Measurements from ENCODE around the gene VIM.

Gene VIM

DNA sequence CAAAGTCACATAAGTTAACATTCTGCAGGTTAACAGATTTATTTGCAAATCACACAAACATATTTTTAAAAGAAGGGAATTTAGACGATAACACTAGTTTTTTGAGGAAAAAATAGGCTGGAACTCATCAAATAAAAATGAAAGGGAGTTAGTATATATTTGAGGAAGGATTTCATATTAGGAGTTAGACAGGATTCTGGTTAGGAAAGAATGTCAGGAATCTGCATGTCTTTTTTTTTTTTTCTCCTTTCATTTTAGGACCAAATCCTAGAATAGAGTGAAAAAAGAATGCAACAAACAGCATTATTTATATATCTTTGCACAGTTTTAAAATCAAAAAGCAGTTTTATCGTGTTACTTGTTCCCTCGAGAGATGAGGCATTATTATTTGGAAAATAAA is 17.7 kb upstream of the VIM start:
- no peak for DNase-seq

DNA sequence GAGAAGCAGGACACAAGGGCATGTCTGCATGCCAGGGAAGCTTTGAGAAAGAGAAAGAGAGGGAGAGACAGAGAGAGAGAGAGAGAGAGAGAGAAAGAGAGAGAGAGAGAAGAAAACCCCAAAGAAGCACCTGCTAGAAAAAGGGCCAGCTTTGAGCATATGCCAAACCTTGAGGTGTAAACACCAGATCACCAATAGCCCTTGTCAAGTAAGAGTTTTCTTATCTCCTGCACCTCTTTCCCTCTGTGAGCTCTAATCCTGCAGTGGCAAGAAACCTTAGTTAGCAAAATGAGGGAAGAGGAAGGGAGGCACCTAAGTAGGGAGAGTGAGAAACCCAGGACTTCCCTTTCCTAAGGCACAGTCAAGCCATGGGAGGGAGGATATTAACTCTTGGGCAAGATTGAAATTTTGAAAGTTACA is 15.2 kb upstream of the VIM start:
- no peak for DNase-seq

DNA sequence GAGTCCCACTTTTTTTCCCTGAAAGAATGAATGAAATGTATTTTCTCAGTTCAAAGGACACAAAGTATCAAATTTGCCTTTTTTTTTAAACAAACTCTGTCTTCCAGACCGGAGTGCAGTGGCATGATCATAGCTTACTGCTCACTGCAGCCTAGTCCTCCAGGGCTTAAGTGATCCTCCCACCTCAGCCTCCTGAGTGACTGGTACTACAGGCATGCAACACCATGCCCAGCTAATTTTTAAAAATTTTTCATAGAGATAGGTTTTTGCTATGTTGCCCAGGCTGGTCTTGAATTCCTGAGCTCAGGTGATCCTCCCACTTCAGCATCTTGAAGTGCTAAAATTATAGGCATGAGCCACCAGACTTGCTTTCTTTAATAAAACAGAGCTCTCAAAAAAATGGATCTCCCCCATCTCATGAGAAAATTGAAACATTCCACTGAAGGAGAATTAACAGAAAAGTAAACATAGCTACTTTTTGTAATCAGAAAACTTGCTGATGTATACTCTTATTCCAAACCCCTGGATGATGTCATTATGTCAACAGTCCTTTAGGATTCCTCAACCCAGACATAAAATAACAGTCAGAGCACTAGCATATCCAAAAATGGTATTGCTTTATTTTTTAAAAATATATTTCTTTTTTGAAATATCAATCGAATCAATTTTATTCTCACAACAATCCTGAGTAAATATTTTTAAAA is 14.2 kb upstream of the VIM start:
- peak; percentile 44 for DNase-seq

DNA sequence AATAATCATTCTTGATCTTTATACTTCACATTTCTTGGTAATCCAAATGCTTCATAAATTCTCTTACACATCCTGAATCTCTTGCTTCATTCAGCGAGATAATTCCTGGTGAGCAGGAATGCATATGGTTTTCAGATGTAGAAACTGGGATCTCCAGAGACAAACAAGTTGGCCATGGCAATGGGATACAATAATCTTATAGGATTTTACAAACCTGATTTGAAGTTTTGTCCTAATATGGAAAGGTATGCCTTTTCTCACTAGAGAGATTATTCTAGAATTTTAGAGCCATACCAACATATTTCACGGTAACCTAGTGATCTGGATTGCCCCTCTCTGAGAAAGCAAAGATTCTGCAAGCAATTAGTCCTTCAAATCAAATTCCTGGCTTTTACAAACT is 13.5 kb upstream of the VIM start:
- no peak for DNase-seq

DNA sequence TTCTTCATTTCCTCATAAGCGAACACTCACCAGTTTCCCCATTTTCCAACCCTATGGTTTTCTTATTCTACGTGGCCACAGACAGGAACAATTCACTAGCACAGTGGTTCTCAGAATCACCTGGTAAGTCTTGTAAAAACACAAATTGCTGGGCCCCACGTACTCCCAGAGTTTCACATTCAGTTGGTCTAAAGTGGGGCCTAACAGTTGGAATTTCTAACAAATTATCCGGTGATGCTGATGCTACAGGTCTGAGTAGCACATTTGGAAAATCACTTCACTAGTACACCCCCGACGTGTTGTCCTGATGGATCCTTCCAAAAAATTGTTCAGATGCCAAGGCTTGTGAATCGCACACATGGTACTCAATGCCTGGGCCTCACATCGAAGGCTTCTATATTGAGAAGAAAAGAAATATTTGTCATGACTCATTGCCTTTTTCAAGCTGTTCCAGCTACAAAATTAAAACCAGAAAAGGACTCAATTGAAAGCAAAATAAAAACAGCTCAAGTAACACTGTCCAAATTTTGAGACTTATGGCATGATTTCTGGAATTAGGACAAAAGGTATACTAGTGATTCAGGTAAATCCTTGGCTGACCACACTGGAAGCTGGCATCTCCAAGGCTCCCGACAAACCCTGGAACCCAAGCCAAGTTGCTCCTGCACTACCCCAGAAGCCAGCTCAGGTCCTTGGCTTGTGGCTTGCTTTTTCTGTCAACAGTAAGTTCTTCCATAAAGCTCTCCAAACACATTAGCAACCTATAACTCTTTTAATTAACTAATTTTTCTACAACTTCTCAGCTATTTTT is 12.9 kb upstream of the VIM start:
- peak; percentile 84 for DNase-seq

DNA sequence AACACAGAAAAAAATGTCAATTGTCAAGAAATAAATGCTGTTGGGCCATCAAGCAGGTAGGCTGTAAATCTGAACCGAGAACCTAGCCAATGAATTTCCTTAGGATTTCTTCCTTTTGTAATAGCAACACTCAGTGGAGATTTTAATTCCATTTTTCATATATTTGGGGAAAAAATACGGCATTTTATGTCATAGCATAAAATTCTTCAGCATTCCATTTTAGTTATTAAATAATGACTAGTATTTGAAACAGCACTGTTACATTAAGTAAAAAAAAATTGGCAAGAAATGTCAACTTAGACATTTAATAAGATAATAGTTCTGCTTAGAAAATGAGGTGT is 12.3 kb upstream of the VIM start:
- no peak for DNase-seq

DNA sequence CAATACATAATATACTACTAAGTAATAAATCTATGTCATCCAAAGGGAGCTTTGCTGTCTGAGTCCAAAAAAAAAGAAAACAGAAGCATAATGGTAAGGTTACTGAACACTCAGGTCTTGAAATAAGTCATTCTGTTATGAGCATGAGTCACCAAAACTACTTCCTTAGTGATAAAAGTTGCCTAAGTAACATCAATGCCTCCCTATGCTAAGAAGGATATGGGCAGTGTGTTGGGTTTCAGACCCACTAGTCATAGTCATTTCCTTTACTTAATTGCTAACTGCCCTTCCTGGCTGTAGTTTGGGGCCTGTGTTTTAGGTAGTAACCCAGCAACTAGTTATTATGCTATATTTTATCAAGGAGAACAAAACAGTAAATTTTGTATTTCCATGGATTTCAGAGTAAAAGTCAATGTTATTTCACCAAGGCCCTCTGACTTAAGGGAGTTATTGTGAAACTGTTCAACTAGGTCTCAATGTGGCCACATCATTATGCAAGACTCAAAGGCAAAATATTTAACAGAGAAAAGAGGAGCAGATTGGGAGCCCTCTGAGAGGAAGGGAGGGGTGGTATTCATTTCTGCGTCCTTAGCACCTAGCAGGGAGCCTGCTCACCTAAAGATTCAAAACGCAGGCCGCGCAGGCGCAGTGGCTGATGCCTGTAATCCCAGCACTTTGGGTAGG is 11.7 kb upstream of the VIM start:
- peak; percentile 93 for DNase-seq

DNA sequence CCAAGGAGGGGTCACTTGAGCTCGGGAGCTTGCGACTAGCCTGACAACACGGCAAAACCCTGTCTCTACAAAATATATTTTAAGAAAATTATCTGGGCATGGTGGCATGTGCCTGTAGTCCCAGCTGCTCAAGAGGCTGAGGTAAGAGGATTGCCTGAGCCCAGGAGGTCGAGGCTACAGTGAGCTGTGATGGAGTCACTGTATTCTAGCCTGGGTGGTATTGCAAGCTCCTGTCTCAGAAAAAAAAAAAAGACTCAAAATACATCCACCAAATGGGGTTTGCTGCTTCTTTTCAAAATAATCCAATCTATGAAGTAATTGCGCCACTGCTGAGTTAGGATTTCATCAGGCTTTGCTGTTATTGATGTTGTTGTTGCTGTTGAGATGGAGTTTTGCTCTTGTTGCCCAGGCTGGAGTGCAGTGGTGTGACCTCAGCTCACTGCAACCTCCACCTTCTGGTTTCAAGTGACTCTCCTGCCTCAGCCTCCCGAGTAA is 11.1 kb upstream of the VIM start:
- DNase-seq, result no peak

DNA sequence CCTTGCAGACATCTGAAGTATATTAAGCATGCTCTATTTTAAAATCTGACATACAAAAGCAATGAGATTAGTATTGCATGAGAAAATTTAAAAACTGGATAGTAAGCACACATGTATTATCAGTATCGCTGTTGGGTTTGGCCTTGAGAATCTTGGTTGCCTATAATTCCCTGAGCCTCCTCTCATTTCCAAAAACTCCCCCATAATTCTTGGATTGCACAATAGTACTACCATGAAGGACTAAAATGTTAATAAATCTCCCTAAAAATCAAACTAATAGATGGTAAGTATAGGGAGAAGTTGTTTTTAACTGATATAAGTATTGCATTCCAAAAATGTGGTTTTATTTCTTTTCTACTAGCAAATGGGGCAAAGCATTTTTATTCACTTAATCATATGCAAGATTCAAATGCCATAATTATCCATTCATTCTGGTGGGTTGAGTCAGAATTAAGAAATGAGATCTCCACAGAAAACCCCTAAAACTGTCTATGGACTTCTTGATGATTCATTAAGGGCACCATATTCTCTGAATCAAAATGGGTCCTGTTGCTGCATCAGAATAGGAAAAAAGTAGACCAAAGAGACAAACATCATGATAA is 10.3 kb upstream of the VIM start:
- DNase-seq, result peak; percentile 61

DNA sequence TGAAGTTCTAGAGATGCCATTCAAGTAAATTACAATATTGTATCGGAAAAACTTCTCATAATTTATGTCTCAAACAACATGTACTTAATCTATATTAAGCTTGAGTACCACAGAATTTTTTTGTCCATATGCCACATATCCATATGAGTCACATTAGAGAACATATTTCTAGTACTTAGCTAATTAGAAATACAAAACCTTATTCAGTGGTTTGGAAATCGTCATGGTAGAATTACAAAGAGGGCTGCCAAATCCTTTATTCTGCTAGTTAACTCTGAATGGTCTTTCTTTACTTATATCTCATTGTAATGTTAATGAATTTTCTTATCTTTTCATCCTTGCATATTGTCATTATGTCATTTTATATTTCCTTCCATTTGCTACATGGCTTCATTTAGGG is 9.0 kb upstream of the VIM start:
- peak; percentile 54 for DNase-seq

DNA sequence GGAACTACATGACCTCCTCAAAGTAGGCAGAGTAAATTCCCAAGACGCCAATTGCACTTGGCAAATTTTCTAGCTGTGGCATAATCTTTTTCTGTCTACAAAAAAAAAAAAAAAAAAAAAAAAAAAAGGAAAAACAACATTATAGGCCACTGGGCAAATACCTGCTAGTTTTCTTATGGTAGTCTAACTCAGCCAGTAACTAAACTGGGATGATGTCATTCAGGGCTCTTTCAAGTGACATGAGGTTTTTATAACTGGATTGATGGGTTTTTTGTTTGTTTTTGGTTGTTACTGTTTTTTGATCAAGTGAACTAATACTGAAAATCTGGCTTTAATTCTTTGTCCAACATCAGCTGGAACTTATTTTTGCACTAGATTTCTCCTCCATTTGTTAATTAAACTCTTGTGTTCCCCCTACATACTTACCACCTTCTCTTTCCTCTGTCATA is 7.4 kb upstream of the VIM start:
- no peak for DNase-seq

DNA sequence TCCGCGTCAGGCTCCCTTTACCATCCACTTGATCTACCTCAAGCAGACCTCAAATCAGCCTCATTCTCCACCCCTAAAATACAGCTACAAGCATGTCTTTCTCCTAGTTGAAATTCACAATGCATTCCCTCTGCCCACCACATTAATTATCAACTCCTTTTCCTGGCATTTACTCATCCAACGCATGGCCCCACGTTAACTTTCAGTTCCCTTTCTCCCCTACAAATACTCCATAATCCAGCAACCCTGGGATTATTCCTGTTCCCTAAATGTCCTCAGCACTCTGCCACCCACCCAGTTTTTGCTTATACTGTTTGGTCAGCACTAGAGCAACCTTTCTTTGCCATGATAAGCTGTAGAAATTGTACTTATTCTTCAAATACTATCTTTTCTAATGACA is 5.7 kb upstream of the VIM start:
- no peak for DNase-seq

DNA sequence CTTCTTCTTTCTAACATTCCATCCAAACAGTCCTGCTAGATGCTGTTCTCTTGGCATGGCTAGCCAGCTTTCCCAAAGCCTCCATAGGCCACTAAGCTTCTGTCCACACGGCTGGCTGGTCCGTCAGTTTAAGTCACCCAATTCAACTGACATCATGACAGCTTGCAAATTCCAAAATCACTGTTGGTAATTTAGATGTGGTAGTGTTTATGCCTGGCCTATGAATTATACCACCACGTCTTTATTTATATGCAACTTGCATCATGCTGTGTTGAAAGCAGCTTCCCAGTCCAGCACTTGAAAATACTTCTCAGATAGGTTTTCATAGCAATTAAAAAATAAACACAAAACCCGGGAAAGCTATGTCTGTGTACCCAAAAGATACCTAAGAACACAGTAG is 2.2 kb upstream of the VIM start:
- no peak for DNase-seq

DNA sequence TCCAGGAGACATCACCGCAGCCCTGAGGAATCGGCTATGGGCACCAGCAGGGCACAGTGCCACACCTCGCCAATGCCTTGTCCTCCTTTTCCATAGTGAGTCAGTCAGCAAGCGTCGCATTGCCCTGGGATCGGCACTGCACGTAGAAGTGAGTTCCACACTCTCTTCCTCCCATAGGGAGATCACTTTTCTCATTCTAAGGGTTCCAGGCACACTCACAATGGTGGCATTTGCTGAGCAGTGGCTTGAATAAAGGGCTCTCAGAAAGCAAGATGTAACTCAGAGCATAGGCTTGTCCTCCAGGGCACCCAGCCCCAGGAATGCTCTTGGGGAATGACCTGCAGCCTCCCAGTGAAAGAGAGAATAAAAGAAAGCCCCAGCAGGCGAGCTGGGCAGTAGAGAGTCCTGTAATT is 1.1 kb upstream of the VIM start:
- no peak for DNase-seq

DNA sequence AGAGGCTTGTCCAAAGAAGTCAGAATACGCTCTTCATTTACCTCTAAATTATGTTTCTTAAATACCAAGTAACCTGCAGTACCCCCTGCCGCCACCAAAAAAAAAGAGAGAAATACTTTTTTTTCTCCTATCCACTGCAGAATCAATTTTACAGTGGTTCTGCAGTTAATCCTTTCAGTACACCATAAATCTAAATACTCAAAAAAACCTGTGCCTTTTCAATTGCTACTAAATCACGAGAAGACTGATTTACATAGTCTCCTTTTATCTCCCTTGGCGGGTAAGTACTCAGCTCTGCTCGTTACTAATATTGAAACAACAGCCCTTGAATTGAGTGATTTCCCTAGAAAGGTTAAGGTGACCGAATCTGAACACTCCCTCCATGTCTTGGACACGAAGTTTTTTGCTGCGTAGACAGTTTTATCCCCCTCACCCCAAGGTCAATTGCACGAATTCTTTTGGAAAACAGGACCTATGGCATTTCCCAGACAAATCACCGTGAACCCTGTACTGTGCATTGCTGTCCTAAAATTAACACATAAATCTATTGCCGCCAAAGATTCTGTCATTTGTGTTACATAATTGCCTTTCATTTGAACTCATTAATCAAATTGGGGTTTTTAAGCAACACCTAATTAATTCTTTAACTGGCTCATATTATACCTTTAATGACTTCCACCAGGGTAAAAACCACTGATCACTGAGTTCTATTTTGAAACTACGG is 512 bp upstream of the VIM start:
- DNase-seq, result no peak

DNA sequence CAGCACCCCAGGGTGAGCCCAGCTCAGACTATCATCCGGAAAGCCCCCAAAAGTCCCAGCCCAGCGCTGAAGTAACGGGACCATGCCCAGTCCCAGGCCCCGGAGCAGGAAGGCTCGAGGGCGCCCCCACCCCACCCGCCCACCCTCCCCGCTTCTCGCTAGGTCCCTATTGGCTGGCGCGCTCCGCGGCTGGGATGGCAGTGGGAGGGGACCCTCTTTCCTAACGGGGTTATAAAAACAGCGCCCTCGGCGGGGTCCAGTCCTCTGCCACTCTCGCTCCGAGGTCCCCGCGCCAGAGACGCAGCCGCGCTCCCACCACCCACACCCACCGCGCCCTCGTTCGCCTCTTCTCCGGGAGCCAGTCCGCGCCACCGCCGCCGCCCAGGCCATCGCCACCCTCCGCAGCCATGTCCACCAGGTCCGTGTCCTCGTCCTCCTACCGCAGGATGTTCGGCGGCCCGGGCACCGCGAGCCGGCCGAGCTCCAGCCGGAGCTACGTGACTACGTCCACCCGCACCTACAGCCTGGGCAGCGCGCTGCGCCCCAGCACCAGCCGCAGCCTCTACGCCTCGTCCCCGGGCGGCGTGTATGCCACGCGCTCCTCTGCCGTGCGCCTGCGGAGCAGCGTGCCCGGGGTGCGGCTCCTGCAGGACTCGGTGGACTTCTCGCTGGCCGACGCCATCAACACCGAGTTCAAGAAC is 1.1 kb downstream of the VIM start:
- DNase-seq, result peak; percentile 65

DNA sequence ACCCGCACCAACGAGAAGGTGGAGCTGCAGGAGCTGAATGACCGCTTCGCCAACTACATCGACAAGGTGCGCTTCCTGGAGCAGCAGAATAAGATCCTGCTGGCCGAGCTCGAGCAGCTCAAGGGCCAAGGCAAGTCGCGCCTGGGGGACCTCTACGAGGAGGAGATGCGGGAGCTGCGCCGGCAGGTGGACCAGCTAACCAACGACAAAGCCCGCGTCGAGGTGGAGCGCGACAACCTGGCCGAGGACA is 1.6 kb downstream of the VIM start:
- no peak for DNase-seq

DNA sequence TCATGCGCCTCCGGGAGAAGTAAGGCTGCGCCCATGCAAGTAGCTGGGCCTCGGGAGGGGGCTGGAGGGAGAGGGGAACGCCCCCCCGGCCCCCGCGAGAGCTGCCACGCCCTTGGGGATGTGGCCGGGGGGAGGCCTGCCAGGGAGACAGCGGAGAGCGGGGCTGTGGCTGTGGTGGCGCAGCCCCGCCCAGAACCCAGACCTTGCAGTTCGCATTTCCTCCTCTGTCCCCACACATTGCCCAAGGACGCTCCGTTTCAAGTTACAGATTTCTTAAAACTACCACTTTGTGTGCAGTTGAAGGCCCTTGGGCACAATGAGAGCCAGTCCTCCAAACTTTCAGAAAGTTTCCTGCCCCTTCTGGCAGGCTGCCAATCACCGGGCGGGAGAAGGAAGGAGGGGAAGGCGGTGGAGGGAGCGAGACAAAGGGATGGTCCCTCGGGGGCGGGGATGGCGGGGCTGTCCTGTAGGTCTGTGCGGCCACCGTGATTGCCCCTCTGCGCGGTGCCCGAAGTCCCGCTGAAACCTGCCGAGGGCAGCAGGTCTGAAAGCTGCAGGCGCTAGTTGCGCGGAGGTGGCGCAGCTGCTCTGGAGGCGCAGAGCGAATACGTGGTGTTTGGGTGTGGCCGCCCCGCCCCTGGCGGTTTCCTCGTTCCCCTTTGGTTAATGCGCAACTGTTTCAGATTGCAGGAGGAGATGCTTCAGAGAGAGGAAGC is 2.1 kb downstream of the VIM start:
- DNase-seq, result no peak

DNA sequence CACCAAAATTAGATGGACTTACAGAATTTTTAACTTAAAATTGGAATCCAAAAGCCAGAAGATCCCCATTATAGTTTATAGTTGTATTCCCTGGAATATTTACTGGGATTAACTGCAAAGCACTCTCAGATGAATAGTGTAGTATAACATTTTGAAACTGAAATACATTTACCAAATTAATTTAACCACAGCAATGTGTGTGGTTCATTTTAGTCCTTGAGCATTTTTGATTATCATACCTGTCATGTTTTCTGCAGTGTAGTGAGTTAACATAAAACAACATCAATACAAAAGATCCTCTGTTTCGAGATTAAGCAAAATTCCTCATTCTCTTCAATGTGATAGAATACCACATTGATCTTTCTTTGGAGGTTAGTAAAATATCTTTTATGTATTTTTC is 3.7 kb downstream of the VIM start:
- DNase-seq, result no peak

DNA sequence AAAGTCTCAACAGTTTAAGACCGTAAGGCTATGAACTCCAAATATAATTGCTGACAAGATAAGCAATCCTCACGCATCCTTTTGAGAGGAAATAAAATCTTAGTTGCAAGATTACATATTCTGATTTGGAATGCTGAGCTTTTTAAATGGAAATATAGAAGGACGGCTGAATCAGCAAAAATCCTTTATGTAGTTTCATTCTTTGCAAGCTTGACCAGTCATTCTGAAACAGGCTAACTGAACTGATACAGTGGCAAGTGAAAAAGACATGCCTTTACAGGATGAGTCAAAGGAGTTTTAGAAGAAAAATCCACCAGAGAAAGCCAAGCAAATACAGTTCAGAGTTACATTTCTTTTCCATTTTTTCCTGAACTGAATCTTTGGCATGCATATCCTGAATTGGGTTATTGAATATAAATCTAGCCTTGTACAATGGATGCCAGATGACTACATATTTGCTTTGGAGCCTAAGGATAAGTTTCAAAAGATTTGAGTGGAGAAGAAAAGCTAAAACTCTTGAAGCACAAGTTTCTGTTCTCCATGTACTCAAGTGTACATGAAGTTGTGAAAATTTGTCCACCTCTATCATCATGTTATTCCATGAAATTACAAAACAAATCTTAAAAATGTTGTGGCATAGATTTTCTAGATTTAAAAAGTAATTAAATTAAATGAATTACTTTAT is 4.4 kb downstream of the VIM start:
- no peak for DNase-seq

Measured in amniotic stem cell (primary cell).